SK-MEL-5 (cell line): Measurements from ENCODE around the gene TXNIP. TPM values are rescaled to one million over a fixed set of nuclear protein-coding genes. Genes with fewer than 3 reads are reported as not detected.

Experiments
- DNase-seq: peaks from one replicate; pipeline ENCODE4 v3.0.0-alpha.2; 2016; ENCODE audit warnings: low read depth, low spot score
- in situ Hi-C: cut with HindIII; loops from 2 replicates; pipeline ENCODE4 v1.10.0; 2016; ENCODE audit warnings: low sequenced_read_pairs, high pct_unique_total_duplicates, low pct_unique_long_range_greater_than_20kb
- total RNA-seq: library from RNA; depleted of rRNA; stranded (reverse); fragments of >200 nt; shearing (Covaris generic); gene quantifications from 2 replicates; pipeline ENCODE4 v1.2.3, GENCODE V29; 2014

TXNIP gene
- total RNA-seq, 1 experiment from 2014 or later, result 11.2 TPM

- no peak for DNase-seq
- in situ Hi-C loops, result no loop called here
These were observed 3.3 kb downstream of the TXNIP start for GRCh38 chr1:145992958-145993617.

GRCh38 chr1:145992502-145992936 lies 3.9 kb downstream of the TXNIP start:
- in situ Hi-C loops, result no loop called here
- DNase-seq, result no peak

DNA sequence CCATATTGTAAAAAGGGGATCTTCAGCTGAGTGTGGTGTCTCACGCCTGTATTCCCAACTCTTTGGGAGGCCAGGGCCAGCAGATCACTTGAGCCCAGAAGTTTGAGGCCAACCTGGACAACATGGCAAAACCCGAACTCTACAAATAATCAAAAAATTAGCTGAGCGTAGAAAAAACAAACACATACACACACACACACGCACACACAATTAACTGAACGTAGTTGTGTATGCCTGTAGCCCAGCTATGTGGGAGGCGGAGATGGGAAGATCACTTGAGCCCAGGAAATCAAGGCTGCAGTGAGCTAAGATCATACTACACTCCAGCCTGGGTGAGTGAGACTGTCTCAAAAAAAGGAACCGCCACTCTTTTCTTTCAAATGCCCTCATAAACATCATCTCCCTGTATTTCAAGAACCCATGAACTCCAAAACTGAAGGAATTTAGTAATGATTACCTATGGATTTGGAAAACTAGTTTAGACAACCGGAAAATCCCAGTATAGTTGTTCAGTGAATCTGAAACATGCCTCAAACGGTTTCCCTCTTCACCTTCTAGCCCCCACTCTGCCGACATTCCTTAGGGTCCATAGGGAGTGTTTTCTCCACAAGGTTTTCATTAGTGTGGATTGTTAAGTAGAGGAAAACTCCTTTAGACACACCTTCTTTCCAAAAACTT lies 4.5 kb downstream of the TXNIP start:
- in situ Hi-C loops, result no loop called here
- no peak for DNase-seq

GRCh38 chr1:145990249-145990855 lies 6.0 kb downstream of the TXNIP start:
- in situ Hi-C loops, result no loop called here
- no peak for DNase-seq

- no peak for DNase-seq
- in situ Hi-C loops, result no loop called here
These were observed 7.6 kb downstream of the TXNIP start for GRCh38 chr1:145988773-145989172.

- in situ Hi-C loops, result no loop called here
These were observed 8.5 kb downstream of the TXNIP start for GRCh38 chr1:145987926-145988325.

DNA sequence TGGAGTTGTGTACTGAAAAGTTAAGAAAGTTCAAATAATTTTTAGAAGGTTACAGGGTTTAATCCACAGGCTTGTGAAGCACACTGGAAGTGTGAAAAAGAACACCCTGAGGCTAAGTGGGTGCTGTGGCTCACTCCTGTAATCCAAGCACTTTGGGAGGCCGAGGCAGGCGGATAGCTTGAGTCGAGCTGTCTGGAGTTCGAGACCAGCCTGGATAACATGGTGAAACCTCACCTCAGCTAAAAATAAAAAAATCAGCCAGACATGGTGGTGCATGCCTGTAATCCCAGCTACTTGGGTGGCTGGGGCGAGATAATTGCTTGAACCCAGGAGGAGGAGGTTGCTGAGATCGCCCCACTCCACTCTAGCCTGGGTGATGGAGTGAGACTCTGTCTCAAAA lies 9.8 kb downstream of the TXNIP start:
- DNase-seq, result no peak
- in situ Hi-C loops, result no loop called here

More at GRCh38 chr1:145987926-145988325, 8.5 kb downstream of the TXNIP start:
- DNase-seq, result no peak

DNA sequence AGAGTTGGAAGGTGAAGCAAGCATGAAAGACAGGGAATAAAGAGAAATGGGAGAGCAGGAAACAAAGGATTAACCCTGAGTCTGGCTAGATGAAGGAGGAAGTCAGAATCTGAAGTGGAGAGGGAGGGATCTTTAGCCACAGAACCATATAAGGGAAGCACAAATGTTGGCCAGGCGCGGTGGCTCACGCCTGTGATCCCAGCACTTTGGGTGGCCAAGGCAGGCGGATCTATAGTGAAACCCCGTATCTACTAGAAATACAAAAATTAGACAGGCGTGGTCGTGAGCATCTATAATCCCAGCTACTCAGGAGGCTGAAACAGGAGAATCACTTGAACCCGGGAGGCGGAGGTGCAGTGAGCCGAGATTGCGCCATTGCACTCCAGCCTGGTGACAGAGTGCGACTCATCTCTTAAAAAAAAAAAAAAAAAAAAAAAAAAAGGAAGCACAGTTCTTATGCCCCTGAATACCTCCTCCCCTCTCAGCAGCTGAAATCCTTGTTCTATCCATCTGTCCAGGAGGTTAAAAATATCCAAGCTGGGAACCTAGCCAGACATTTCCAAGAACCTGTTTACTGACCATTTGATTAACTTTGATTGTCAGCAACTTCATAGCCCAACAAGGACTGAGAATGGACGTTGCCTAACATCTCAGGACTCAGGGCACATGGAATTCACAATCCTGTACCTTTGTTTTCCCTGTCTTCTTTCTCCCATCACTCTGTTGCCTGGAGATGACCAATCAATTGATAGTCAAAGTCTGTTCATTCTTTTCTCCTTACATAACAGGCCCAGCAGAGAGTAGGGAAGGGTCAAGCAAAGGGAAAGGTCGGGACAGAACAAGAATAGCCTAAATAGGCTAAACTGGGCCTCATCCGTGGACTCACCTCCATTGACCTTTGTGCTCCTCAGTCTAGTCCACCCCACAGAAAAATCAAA lies 10.6 kb downstream of the TXNIP start:
- in situ Hi-C loops, result no loop called here
- DNase-seq, result peak; percentile 26

GRCh38 chr1:145985129-145985501 lies 11.3 kb downstream of the TXNIP start:
- DNase-seq, result no peak
- in situ Hi-C loops, result no loop called here

- in situ Hi-C loops, result no loop called here
These were observed 12.2 kb downstream of the TXNIP start for GRCh38 chr1:145983960-145984830.

GRCh38 chr1:145983206-145983675 lies 13.1 kb downstream of the TXNIP start:
- in situ Hi-C loops, result no loop called here
- DNase-seq, result no peak

More at GRCh38 chr1:145983960-145984830, 12.2 kb downstream of the TXNIP start:
- DNase-seq, result no peak

GRCh38 chr1:145982010-145982723 lies 14.2 kb downstream of the TXNIP start:
- no peak for DNase-seq
- in situ Hi-C loops, result no loop called here

DNA sequence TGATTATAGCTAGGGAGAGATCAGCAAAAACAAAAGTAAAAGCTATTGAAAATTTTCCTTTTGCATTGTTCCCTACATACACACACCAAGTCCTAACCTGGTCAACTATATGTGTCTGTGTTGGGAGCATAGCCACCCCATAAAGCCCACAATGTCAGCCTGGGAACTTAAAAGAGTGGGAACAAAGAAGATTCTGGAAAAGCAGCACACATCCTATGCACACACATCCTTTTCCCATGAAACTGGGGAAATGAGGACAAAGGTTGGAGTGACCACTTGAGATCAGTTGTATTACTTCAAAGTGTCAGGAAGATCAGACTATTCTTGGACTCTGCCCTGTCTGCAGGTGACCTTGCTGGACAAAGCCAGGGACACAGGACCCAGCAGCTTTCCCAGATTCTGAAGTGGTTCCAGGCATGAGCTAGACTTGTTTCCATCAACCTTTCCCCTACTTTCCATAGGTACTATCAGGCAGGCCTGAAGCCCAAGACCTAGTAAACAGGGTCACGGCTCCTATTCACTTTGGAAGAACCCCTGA lies 15.9 kb downstream of the TXNIP start:
- DNase-seq, result no peak
- in situ Hi-C loops, result no loop called here

- no peak for DNase-seq
These were observed 16.5 kb downstream of the TXNIP start for GRCh38 chr1:145979746-145980456.

DNA sequence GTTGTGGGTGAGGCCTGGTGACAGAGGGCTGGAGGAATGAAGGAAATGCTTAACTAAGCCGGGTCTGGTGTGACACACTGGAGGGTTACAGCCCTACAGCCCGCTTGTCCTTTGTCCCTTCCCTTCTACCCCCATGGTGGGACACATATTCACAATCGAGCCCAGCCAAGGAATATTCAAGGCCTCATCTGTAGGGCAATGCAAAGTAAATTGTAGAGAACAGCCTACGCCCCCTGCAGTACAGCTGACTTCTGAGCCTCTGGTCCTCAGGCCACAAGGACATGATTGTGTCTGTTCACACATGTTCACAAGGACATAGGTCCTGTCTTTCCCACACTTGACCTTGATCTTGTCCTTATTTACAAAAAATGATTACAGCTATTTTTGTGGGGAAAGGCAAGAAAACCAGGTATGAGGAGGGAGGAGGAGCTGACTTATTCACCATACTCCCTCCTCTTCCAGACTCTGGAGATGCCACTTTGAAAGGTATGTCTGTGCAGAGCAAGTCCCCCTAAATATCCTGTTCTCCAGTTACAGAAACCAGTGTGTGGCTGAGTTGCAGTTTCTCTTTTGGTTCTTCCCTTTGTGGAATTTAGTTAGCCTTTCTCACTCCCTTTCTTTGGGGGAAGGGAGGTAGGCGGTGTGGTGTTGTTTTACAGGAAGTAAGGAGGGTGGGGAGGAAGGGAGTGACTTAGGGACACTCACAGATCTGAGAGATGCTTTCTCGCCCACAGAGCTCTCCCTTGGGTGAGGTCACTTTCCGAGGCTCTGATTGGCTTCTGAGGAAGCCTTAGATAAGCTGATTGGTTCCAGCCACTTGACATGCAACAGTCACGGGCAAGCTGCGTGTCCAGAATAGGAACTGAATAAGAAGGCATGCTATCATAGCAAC lies 17.3 kb downstream of the TXNIP start:
- peak; percentile 90 for DNase-seq
- in situ Hi-C loops, result no loop called here

More at GRCh38 chr1:145979746-145980456, 16.5 kb downstream of the TXNIP start:
- in situ Hi-C loops, result no loop called here
